ENCODE measurements around the gene EDC4. TPM values are rescaled to one million over a fixed set of nuclear protein-coding genes. Genes with fewer than 3 reads are reported as not detected.
A peak's percentile ranks its signal among the peaks of the same experiment; 100 is the strongest.
"Not testable (repeated sequence)": the region's sequence is repeated elsewhere in the genome, so short reads cannot be mapped to it uniquely, and the experiment has no call there.

The EDC4 gene
- total RNA-seq, 1 experiment from 2014 or later, result 46.6 TPM

DNA sequence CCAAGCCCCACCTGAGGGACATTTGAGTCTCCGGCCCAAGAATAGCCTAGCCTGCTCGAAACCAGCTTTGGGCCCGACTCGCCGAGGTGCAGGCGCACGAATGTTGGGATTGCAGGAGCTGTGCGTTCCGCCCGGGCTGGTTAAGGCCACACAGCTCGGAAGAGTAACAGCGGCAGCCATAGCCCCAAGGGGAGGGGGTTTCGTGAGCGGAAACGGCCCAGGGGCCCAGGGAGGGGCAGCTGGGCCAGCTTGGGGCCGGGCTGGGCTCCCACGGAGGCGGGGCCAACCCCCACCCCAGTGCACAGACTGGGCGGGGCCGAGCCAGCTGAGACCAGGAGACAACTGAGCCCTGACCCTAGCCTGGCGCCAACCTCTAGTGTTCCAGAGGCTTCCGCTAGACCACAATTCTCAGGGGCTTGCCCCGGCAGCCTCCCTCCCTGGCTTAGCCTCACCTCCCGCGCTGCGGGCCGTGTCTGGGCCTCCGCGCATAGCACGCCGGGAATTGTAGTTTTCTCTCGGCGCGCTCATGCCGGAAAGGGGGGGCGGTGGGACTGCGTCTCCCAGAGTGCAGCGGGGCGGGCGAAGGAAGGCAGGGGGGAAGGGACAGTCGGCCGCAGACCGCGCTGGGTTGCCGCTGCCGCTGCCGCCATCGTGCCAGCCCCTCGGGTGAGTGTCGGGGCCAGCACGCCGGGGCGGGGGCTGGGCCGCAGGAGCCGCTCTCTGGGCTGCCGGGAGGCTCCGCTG lies 26.4 kb upstream of the EDC4 start, which contains the start of gene NUTF2:
TSS of gene NUTF2 (plus strand) at position 614 of the 744 bp plus-strand sequence. CDS start 18,198 bp downstream, outside the sequence.
- in situ Hi-C loops (cut with HindIII; ENCODE audit: low pct_unique_long_range_greater_than_20kb, low sequenced_read_pairs), result no loop called here

GRCh38 chr16:67847064-67847861 lies 25.6 kb upstream of the EDC4 start, which contains the start of gene CENPT:
TSS of gene CENPT (minus strand) at chr16:67847693. CDS start at chr16:67833859, 13,834 bp downstream.
- in situ Hi-C loops (cut with HindIII; ENCODE audit: low pct_unique_long_range_greater_than_20kb, low sequenced_read_pairs), result no loop called here
- peak; percentile 49 for DNase-seq (ENCODE audit: low read depth)

More for the DNA sequence above, 26.4 kb upstream of the EDC4 start, which contains the start of gene NUTF2:
- peak; percentile 97 for DNase-seq (ENCODE audit: low read depth)

DNA sequence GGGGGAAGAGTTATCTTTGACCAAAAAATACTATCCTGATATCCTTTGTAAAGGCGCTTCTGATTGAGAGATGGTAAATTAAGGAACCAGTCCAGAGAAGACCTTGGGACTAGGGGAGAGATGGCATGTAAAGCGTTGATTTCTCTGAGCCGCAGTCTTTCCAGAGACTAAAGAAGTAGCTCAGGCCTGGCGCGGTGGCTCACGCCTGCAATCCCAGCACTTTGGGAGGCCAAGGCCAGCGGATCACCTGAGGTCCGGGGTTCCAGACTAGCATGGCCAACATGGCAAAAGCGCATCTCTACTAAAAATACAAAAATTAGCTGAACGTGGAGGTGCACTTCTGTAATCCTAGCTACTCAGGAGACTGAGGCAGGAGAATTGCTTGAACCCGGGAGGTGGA lies 24.7 kb upstream of the EDC4 start:
- in situ Hi-C loops (cut with HindIII; ENCODE audit: low pct_unique_long_range_greater_than_20kb, low sequenced_read_pairs), result no loop called here
- no peak for DNase-seq (ENCODE audit: low read depth)

- no peak for DNase-seq (ENCODE audit: low read depth)
- in situ Hi-C loops (cut with HindIII; ENCODE audit: low pct_unique_long_range_greater_than_20kb, low sequenced_read_pairs), result no loop called here
Observed at GRCh38 chr16:67853670-67854069, 19.2 kb upstream of the EDC4 start.

- in situ Hi-C loops (cut with HindIII; ENCODE audit: low pct_unique_long_range_greater_than_20kb, low sequenced_read_pairs), result no loop called here
- no peak for DNase-seq (ENCODE audit: low read depth)
Observed at GRCh38 chr16:67855789-67856188, 17.1 kb upstream of the EDC4 start.

- in situ Hi-C loops (cut with HindIII; ENCODE audit: low pct_unique_long_range_greater_than_20kb, low sequenced_read_pairs), result no loop called here
- DNase-seq (ENCODE audit: low read depth), result no peak
Observed at GRCh38 chr16:67856927-67857546, 15.8 kb upstream of the EDC4 start.

DNA sequence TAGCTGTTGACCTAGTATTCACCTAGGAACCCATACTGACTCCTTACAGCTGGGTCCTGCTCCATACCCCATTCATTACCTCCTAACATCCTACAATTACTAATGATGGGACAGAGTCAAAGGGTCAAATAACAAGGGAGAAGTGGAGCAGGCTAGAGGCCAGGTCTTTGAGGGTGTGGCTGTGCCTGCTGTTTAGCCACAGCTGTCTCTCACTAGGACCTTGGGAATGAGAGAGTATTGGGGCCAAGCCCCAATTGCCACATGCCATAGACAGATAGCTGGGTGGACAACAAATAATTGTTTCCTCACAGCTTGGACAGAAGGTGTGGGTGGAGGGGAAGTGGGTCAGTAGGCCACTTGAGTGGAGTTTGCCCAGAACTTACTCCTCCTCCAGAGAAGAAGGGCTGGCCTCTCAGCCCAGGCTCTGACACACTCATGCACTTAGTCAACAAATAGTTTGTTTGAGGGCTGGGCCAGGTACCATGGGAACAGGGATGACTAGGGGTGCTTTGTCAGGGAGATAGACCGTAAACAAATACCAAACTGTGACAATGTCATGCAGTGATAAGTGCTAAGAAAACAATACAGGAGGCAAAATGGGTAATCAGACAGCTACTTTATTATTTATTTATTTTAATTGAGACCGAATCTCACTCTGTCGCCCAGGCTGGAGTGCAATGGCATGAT lies 15.2 kb upstream of the EDC4 start:
- in situ Hi-C loops (cut with HindIII; ENCODE audit: low pct_unique_long_range_greater_than_20kb, low sequenced_read_pairs), result no loop called here

GRCh38 chr16:67858500-67858899 lies 14.4 kb upstream of the EDC4 start:
- DNase-seq (ENCODE audit: low read depth), result no peak
- in situ Hi-C loops (cut with HindIII; ENCODE audit: low pct_unique_long_range_greater_than_20kb, low sequenced_read_pairs), result no loop called here

More for the DNA sequence above, 15.2 kb upstream of the EDC4 start:
- DNase-seq (ENCODE audit: low read depth), result peak; percentile 95

DNA sequence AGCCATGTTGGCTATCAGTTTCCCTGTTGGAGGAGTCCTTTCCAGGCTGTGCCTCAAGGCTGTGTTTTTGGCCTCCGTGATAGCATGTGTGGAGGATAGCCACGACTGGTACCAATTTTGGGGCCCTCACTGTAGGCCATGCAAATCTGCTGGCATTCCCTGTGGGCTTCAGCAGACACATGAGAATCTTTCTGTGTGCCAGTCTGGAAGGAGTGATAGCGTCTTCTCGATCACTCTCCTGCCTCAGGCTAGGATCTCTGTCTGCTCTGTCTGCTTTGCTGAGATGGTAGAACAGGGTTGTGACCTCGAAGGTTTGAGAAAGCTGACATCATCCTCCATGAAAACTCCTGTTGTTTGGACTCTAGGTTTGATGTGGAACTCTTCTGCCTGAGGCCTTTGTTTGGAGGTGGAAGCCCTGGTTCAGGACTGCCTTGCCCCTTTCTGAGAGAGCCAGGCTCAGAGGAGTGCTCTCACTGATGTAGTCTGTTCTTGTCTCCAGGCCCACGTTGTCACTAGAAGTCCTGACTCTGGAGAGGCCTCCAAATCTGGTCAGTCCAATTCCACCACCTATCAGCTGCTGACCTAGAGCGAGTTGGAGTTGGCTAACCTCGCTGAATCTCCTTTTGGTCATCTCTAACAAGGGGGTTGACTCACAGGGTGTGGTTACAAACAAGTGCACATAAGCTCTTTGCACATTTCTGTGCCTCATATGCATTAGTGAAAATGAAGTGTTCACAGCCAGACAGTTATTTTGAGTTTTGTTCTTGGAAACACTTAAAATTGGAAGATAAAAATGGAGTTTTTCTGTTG lies 12.1 kb upstream of the EDC4 start:
- in situ Hi-C loops (cut with HindIII; ENCODE audit: low pct_unique_long_range_greater_than_20kb, low sequenced_read_pairs), result no loop called here
- no peak for DNase-seq (ENCODE audit: low read depth)

GRCh38 chr16:67861877-67862276 lies 11.0 kb upstream of the EDC4 start:
- no peak for DNase-seq (ENCODE audit: low read depth)
- in situ Hi-C loops (cut with HindIII; ENCODE audit: low pct_unique_long_range_greater_than_20kb, low sequenced_read_pairs), result no loop called here

- peak; percentile 63 for DNase-seq (ENCODE audit: low read depth)
- in situ Hi-C loops (cut with HindIII; ENCODE audit: low pct_unique_long_range_greater_than_20kb, low sequenced_read_pairs), result no loop called here
Observed at GRCh38 chr16:67862623-67863583, 9.9 kb upstream of the EDC4 start.

- DNase-seq (ENCODE audit: low read depth); in situ Hi-C loops (cut with HindIII; ENCODE audit: low pct_unique_long_range_greater_than_20kb, low sequenced_read_pairs): not testable (repeated sequence)
Observed at GRCh38 chr16:67864044-67864443, 8.8 kb upstream of the EDC4 start.

GRCh38 chr16:67864594-67864993 lies 8.3 kb upstream of the EDC4 start:
- in situ Hi-C loops (cut with HindIII; ENCODE audit: low pct_unique_long_range_greater_than_20kb, low sequenced_read_pairs), result no loop called here
- DNase-seq (ENCODE audit: low read depth), result no peak

DNA sequence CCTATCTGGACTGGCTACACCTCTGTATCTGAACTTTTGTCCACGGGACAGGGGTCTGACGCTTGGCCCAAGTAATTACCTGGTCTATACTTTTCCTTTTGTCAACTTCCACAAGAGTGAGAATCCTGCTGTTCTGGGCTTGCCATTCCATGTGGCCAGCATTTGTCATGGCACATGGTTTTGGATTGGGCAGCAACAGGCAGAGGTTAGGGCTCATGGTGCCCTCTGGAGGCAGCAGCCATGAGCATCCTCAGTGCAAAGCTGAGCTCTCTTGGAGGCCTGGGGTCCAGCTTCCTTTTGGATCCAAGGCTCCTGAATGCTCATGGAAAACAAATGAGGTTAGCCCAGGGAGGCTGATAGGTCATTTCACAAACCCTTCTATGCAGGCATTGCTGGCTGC lies 7.5 kb upstream of the EDC4 start:
- in situ Hi-C loops (cut with HindIII; ENCODE audit: low pct_unique_long_range_greater_than_20kb, low sequenced_read_pairs), result no loop called here
- no peak for DNase-seq (ENCODE audit: low read depth)

DNA sequence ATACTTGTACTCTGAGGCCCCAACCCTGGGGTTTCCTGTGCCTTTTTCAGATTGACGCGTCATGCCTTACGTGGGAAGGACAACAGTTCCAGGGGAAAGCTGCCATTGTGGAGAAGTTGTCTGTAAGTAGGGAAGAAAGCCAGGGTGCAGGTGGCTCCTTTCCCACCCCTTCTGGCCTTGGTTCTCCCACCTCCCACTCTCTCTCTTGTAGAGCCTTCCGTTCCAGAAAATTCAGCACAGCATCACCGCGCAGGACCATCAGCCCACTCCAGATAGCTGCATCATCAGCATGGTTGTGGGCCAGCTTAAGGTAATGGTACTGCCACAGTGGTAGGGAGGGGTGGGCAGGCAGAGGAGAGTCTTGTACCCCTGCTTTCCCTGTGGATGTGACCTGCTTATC lies 4.6 kb upstream of the EDC4 start:
- in situ Hi-C loops (cut with HindIII; ENCODE audit: low pct_unique_long_range_greater_than_20kb, low sequenced_read_pairs), result no loop called here
- DNase-seq (ENCODE audit: low read depth), result no peak

DNA sequence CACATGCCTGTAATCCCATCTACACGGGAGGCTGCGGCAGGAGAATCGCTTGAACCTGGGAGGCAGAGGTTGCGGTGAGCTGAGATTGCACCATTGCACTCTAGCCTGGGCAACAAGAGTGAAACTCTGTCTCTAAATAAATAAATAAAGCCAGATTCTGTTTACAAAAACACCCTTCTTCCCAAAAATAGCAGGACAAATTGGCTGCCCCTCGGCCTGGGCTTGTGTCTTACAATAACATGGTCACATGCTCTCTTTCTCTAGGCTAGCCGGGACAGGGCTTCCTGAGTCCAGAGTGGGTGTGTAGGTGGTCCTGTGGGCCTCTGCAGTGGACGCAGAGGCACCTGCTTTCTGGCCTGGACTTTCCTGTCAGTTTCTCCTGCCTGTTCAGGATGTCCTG lies 3.2 kb upstream of the EDC4 start:
- in situ Hi-C loops (cut with HindIII; ENCODE audit: low pct_unique_long_range_greater_than_20kb, low sequenced_read_pairs), result no loop called here
- no peak for DNase-seq (ENCODE audit: low read depth)

GRCh38 chr16:67871256-67871655 lies 1.6 kb upstream of the EDC4 start:
- no peak for DNase-seq (ENCODE audit: low read depth)

More at GRCh38 chr16:67871256-67871655, 1.6 kb upstream of the EDC4 start:
- in situ Hi-C loops (cut with HindIII; ENCODE audit: low pct_unique_long_range_greater_than_20kb, low sequenced_read_pairs), result no loop called here

All from Caki2 (cell line).